Stimulated activated naive CD8-positive, alpha-beta T cell treated with anti-CD3 and anti-CD28 coated beads, Interleukin-15, amount 100 ng/mL, for 72 hours (primary cell): ENCODE results near the gene STRAP.

ENCODE experiments used
- ATAC-seq: fragments of 150-1000 bp; cut with Tn5 transposase; 2 replicates; pipeline ENCODE4 v1.10.0; 2021; ENCODE audit warnings: mild to moderate bottlenecking, moderate library complexity
- DNase-seq, 2 donors: peaks; one replicate each; pipeline ENCODE4 v3.0.0; 2021 to 2022
- H3K27ac Mint-ChIP-seq, 2 donors: one replicate each; pipeline ENCODE4 v1.8.0; 2022; ENCODE audit warnings: mild to moderate bottlenecking in 2 of 2, mixed read lengths in 2 of 2, moderate library complexity in 2 of 2
- H3K27me3 Mint-ChIP-seq: one replicate; pipeline ENCODE4 v1.8.0; 2022; ENCODE audit warnings: mixed read lengths
- H3K4me1 Mint-ChIP-seq: one replicate; pipeline ENCODE4 v1.8.0; 2022; ENCODE audit warnings: mild to moderate bottlenecking, mixed read lengths
- H3K4me3 Mint-ChIP-seq, 2 donors: one replicate each; pipeline ENCODE4 v1.8.0; 2022; ENCODE audit warnings: mild to moderate bottlenecking in 2 of 2, mixed read lengths in 2 of 2, moderate library complexity in 1 of 2
- H3K9me3 Mint-ChIP-seq, 2 donors: one replicate each; pipeline ENCODE4 v1.8.0; 2022; ENCODE audit warnings: mixed read lengths in 2 of 2

STRAP gene, protein sequence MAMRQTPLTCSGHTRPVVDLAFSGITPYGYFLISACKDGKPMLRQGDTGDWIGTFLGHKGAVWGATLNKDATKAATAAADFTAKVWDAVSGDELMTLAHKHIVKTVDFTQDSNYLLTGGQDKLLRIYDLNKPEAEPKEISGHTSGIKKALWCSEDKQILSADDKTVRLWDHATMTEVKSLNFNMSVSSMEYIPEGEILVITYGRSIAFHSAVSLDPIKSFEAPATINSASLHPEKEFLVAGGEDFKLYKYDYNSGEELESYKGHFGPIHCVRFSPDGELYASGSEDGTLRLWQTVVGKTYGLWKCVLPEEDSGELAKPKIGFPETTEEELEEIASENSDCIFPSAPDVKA

DNA sequence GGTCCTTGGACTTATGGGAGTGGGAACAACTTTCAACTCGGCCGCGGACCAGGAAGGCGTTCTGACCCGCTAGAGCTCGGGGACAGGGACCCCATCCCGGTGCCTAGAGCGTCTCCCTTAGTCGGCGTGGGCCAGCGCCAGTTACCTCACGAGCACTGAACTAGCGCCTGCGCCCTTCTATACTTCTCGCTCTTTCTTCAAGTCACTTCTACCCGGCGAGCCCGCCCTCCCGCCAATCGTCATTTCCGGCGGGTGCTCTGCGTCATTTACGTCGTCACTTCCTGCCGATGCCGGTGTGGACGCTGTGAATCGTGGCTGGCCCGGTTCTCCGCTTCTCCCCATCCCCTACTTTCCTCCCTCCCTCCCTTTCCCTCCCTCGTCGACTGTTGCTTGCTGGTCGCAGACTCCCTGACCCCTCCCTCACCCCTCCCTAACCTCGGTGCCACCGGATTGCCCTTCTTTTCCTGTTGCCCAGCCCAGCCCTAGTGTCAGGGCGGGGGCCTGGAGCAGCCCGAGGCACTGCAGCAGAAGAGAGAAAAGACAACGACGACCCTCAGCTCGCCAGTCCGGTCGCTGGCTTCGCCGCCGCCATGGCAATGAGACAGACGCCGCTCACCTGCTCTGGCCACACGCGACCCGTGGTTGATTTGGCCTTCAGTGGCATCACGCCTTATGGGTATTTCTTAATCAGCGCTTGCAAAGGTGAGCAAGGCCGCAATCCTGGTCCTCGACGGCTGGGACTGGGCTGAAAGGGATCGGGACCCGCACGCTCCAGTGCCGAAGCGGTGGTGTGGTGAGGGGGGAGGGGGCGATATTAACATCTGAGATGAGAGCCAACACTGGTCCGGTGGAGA is at the start of gene STRAP:
TSS of gene STRAP (plus strand) at position 270 of the 854 bp plus-strand sequence. CDS start at position 591, 321 bp downstream.
- DNase-seq, result peak; percentile 91 to 95
- H3K27ac Mint-ChIP-seq, result peak within 1 kb of the TSS; percentile 96 to 97
- peak within 1 kb of the TSS; percentile 87 to 92 for H3K4me3 Mint-ChIP-seq
- peaks cover 48% of the 10 kb centered on the region for H3K4me1 Mint-ChIP-seq
- H3K27me3 Mint-ChIP-seq, result no peaks in the 10 kb centered on the region
- H3K9me3 Mint-ChIP-seq, result peaks cover 0 to 4% of the 10 kb centered on the region in 2 donors
- ATAC-seq, result peak; percentile 98

DNA sequence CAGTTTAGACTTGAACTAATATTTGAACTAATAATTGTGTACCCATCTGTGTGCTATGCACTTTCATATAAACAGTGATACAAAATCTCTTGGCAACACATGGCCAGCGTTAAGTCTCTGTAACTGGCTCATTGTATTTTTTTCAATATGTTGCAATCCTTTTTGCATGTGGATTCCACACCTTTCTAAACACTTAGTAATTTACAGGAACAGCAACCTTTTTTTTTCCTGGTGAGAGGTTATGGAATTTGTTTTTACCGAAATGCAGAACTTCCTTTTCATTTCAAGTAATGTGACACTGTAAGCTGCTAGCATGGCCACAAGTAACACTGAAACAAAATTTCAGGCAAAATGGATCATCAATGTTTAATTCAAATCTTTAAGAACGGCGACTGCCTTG is 47.6 kb upstream of the STRAP start:
- ATAC-seq, result no peak

DNA sequence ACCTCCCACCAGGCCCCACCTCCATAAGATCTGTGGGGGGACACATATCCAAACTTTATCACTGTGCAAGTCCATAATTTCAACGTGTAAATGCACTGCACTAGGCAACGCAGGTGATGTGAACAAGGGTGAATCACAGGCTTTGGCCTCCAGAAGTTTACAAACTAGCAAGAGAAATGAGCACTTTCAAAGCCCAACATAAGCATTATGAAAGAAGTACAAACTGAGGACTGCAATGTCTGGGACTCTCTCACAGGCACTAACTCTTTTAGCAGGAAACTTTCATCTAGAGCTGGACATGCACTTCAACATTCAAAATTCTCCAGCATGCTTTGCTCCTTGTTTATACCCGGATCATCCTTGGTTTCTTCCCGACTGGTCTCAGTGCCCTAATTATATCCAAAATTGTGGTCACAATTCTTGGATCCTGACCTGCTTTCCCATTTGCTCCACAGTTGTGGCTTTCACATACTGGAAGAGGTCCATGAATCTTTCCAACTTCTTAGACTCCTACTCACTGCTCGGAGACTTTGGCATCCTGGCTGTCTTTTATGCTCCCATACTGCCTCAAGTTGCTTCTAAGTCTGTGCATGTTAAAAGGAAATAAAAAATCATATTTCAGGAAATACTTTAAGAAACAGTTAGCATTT is 44.9 kb upstream of the STRAP start:
- ATAC-seq (no peak), DNase-seq (no peak)
- Mint-ChIP-seq H3K4me3 (no peak overlapping the region), H3K27ac (no peak overlapping the region), H3K27me3 (peaks cover 9% of the 10 kb centered on the region), H3K9me3 (no peaks in the 10 kb centered on the region), H3K4me1 (no peaks in the 10 kb centered on the region)

More for the DNA sequence above, 47.6 kb upstream of the STRAP start:
- no peak overlapping the region for H3K27ac Mint-ChIP-seq
- DNase-seq, result no peak
- H3K4me1 Mint-ChIP-seq, result no peaks in the 10 kb centered on the region
- H3K27me3 Mint-ChIP-seq, result no peaks in the 10 kb centered on the region
- H3K4me3 Mint-ChIP-seq, result no peak overlapping the region
- H3K9me3 Mint-ChIP-seq, result no peaks in the 10 kb centered on the region

DNA sequence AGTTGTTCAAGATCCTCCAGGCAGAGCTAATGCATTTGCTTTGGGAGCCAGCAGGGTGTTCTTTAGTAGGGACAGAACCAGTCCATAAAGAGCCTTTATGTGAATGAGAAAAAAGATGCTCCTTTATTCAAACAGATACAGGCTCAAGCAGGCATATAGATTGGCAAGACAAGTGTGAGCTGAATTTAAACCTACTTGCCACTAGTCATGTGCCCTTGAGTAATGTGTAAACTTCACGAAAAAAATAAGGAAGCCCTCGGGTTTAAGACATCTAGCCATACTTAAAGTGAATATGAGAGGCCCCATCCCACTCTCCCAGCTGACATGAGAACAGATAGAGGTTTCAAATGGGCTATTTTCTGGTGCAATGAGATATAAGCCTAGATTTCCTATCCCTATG is 43.1 kb upstream of the STRAP start:
- H3K4me1 Mint-ChIP-seq, result no peaks in the 10 kb centered on the region
- H3K4me3 Mint-ChIP-seq, result no peak overlapping the region
- DNase-seq (no peak), ATAC-seq (no peak)
- peaks cover 9% of the 10 kb centered on the region for H3K27me3 Mint-ChIP-seq
- H3K27ac Mint-ChIP-seq, result no peak overlapping the region
- no peaks in the 10 kb centered on the region for H3K9me3 Mint-ChIP-seq

DNA sequence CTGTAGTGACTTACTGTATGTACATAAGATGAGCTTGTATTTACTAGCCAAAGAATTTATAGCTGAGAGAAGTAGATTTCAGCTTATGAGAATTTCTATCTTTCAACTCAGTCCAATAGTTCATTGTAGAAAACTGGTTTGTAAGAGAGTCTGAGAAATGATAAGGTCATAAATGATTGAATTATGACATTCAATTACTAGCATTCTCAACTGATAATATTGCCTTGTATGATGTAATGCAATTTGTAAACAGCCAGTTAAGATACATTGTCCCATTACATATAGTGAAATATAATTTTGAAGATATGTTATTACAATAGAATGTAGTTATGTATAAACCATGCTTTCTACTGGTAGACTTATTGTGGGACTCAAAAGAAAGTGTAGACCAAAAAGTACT is 42.5 kb upstream of the STRAP start:
- Mint-ChIP-seq H3K27me3 (peaks cover 14% of the 10 kb centered on the region), H3K9me3 (no peaks in the 10 kb centered on the region), H3K4me1 (no peaks in the 10 kb centered on the region), H3K27ac (no peak overlapping the region), H3K4me3 (no peak overlapping the region)
- DNase-seq (no peak), ATAC-seq (no peak)

DNA sequence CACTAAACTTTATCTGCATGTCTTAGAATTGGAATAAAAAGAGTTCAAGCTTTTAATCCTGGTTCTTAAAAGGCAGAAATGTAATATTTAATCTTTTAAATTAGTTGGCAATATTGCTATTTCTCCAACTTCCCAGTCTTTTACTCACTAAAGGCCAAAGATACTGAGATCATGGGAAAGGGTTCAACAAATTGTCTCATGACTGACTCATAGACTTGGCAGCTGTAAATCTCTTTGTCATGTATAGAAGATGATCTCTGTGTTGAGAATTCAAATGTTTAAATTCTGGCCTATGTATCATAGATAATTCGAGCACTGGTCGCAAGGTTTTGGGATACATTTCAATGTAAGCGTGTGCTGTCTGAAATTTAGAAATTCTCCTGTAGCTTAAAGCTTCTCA is 40.1 kb upstream of the STRAP start:
- peaks cover 16% of the 10 kb centered on the region for H3K27me3 Mint-ChIP-seq
- no peak for ATAC-seq
- no peaks in the 10 kb centered on the region for H3K9me3 Mint-ChIP-seq
- H3K4me1 Mint-ChIP-seq, result no peaks in the 10 kb centered on the region
- no peak for DNase-seq
- no peak overlapping the region for H3K4me3 Mint-ChIP-seq
- no peak overlapping the region for H3K27ac Mint-ChIP-seq

DNA sequence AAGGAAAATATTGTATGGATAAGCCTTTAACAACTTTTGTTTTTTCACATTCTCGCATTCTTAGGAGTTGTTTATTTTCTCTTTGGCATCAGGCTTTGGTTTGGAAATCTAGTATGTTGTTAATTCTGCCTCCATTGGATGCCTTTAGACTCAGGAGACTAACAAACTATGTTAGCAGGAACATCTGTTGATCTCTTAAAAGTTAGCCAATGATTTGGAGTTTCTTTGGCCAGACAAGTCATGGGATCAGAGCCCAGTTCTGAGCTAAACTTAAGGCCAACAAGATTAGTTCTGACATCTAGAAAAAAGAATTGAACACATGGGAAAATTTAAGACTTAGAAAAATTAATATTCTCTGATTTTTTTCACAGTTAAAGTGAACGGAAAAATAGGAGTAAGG is 35.3 kb upstream of the STRAP start:
- no peak overlapping the region for H3K27ac Mint-ChIP-seq
- DNase-seq (no peak), ATAC-seq (no peak)
- no peak overlapping the region for H3K4me3 Mint-ChIP-seq
- H3K4me1 Mint-ChIP-seq, result no peaks in the 10 kb centered on the region
- peaks cover 7% of the 10 kb centered on the region for H3K27me3 Mint-ChIP-seq
- no peaks in the 10 kb centered on the region for H3K9me3 Mint-ChIP-seq

DNA sequence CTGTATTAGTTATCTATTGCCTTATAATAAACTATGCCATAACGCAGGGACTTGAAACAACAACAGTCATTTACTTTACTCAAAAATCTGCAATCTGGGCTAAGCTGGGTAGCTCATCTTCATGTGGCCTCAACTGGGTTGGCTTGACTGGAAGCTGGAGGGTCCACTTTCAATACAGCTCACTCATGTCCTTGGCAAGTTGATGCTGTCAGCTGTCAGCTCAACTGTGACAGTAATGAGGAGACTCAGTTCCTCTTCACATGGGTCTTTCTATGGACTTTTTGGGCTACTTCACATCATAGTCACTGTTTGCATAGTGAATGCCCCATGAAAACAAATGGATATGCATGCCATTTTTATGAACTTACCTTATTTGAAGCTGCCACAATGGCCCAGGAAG is 33.6 kb upstream of the STRAP start:
- Mint-ChIP-seq H3K4me1 (no peaks in the 10 kb centered on the region), H3K27ac (no peak overlapping the region), H3K4me3 (no peak overlapping the region), H3K27me3 (peaks cover 7% of the 10 kb centered on the region), H3K9me3 (no peaks in the 10 kb centered on the region)
- DNase-seq, result no peak
- no peak for ATAC-seq

DNA sequence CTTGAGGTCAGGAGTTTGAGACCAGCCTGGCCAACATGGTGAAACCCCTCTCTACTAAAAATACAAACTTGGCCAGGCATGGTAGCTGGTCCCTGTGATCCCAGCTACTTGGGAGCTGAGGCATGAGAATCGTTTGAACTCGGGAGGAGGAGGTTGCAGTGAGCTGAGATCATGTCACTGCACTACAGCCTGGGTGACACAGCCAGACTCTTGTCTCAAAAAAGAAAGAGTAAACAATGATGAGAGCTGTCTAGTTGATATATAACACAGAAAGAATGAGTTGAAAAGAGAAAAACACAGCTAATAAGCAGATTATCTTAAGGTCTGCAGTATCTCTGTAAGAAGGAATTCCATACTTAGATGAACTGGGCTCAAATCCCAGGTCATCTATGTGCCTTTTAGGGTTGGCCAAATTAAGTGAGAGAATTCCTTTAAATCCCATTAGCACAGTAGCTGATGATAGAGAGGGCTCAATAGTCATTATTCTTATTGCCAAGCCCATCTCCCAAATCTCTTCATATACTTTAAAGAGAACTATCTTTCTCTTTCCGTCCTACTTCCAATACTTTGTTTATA is 31.1 kb upstream of the STRAP start:
- no peaks in the 10 kb centered on the region for H3K27me3 Mint-ChIP-seq
- H3K9me3 Mint-ChIP-seq, result no peaks in the 10 kb centered on the region
- ATAC-seq (no peak), DNase-seq (no peak)
- no peaks in the 10 kb centered on the region for H3K4me1 Mint-ChIP-seq
- no peak overlapping the region for H3K4me3 Mint-ChIP-seq
- H3K27ac Mint-ChIP-seq, result no peak overlapping the region

DNA sequence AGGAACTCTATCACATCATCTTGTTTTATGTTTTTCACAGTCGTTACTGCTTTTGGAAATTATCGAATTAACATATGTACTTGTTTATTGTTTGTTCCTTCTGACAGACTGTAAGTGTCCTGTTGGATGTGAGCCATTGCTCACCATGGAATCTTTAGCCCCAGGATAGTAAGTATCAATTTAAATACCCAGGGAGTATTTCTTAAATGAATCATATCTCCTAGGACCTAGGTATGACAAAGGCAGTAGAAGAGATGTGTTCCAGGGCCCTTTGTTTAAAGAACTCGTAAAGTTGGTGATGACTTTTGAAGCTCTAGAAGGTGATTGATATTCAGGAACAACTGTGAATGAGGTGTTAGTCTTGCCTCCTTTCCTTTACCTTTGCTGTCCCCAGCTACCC is 30.3 kb upstream of the STRAP start:
- H3K9me3 Mint-ChIP-seq, result no peaks in the 10 kb centered on the region
- DNase-seq (no peak), ATAC-seq (no peak)
- H3K4me3 Mint-ChIP-seq, result no peak overlapping the region
- H3K4me1 Mint-ChIP-seq, result no peaks in the 10 kb centered on the region
- H3K27ac Mint-ChIP-seq, result no peak overlapping the region
- H3K27me3 Mint-ChIP-seq, result no peaks in the 10 kb centered on the region

DNA sequence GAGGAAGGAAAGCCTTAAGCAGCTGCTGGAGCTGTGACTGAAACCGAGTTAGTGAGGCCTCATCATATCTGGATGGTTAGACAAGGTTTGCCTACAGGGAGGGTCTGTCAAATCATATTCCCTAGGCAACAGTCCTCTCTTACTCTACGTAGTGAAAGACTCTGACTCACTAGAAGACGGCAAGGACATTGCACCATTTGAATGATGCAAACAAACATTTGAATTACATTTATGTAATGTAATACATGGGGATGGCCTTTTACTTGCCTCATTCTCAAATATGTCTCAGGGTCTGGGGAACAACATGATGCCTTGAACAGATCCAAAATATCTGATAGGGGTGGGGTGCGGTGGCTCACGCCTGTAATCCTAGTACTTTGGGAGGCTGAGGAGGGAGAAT is 29.8 kb upstream of the STRAP start:
- H3K27ac Mint-ChIP-seq, result no peak overlapping the region

DNA sequence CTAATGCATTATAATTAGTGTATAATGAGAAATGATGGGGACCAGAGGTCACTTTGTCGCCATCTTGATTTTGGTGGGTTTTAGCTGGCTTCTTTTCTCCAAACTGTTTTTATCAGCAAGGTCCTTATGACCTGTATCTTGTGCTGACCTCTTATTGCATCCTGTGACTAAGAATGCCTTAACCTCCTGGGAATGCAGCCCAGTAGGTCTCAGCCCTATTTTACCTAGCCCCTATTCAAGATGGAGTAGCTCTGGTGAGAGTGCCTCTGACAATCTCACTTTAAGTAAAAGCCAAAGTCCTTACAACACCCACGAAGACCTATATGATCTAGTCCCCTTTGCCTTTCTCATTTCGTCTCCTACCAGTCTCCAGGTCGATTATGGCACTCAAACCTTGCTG is 28.3 kb upstream of the STRAP start:
- no peak overlapping the region for H3K27ac Mint-ChIP-seq
- no peaks in the 10 kb centered on the region for H3K9me3 Mint-ChIP-seq

More for the DNA sequence above, 29.8 kb upstream of the STRAP start:
- Mint-ChIP-seq H3K27me3 (no peaks in the 10 kb centered on the region), H3K4me1 (no peaks in the 10 kb centered on the region), H3K4me3 (no peak overlapping the region), H3K9me3 (no peaks in the 10 kb centered on the region)
- ATAC-seq, result no peak
- no peak for DNase-seq

DNA sequence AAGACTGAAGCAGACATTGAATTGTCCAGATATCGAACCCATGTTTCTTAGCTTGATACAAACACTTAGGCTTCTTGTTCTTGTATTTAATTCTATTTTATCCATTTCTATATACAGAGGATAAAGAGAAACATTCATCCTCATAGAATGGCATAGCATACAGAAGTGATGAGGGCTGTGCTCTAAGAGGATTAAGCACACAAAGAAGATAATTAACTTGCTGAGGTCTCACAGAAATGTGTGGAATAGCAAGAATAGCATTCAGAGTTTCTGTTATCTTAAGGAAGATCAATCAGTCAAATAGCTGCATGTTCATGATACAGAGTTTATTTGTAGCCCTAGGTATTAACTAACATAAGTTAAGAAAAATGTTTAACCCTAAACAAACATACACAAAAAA is 27.3 kb upstream of the STRAP start:
- H3K27ac Mint-ChIP-seq, result no peak overlapping the region
- H3K9me3 Mint-ChIP-seq, result no peaks in the 10 kb centered on the region
- DNase-seq (no peak), ATAC-seq (no peak)
- no peak overlapping the region for H3K4me3 Mint-ChIP-seq
- no peaks in the 10 kb centered on the region for H3K4me1 Mint-ChIP-seq
- H3K27me3 Mint-ChIP-seq, result no peaks in the 10 kb centered on the region

More for the DNA sequence above, 28.3 kb upstream of the STRAP start:
- no peaks in the 10 kb centered on the region for H3K4me1 Mint-ChIP-seq
- H3K4me3 Mint-ChIP-seq, result no peak overlapping the region
- ATAC-seq, result no peak
- DNase-seq, result no peak
- H3K27me3 Mint-ChIP-seq, result no peaks in the 10 kb centered on the region

DNA sequence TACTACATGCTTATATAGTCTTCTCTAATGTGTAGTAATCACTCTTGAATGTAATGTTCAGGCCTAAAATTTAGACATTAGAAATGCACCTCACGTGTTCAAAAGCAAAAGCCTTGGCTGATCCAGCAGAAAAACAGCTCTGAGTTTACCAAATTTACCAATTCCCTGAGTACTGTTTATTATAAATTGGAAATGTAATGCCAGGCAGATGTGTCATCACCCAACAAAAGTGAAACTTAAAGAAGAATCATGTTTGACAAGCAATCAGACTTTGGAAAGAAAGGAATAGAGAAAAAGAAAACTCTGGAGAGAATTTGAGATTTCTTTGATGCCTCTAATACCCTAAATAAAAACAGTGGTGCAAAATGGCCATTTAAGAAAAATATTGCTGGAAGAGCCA is 26.5 kb upstream of the STRAP start:
- no peaks in the 10 kb centered on the region for H3K4me1 Mint-ChIP-seq
- ATAC-seq (no peak), DNase-seq (no peak)
- H3K27me3 Mint-ChIP-seq, result no peaks in the 10 kb centered on the region
- H3K4me3 Mint-ChIP-seq, result no peak overlapping the region
- H3K27ac Mint-ChIP-seq, result peak overlapping the region in 1 of 2 donors; percentile 13
- H3K9me3 Mint-ChIP-seq, result no peaks in the 10 kb centered on the region

DNA sequence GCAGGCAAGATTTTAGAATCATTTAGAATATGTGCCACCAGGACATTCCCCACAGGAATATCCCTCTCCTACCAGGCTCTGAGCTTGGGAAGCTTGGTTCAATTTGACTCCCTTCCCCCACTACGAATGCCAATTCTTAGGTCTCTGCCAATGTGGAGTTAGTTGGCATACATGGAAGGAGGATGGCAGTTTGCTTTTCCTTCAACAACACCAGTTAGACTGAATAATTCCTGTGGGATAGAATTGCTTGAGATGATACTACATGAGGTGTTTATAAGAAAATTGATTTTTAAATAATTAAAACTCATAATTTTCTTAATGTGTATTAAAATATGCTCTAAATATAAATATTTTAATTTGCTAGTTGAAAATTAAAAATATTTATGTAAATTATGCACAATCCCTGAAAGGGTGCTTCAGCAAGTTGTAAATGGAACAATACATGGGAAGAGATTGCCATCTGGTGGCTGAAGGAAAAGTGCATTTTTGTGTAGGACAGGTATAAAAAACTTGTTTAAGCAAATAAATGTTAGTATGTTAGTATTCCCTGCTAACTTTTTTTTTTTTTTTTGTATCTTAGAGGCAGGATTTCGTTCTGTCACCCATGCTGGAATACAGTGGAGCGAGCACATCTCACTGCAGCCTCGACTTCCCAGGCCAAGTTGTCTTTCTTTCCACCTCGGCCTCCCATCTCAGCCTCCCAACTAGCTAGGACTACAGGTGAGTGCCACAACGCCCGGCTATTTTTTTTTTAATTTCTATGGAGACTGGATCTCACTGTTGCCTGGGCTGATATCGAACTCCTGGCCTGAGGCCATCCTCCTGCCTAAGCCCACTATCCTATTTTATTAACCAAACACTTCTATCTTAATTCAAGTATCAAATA is 25.8 kb upstream of the STRAP start:
- Mint-ChIP-seq H3K27ac (peak overlapping the region in 1 of 2 donors; percentile 13), H3K4me1 (no peaks in the 10 kb centered on the region), H3K4me3 (no peak overlapping the region), H3K9me3 (no peaks in the 10 kb centered on the region), H3K27me3 (no peaks in the 10 kb centered on the region)
- DNase-seq (peak; percentile 24 to 30), ATAC-seq (no peak)
